GM23248 (cell line): ENCODE results near the gene LRRC45.

Experiments
- EZH2 ChIP-seq: fragments of 200-600 bp; sonication (generic); IDR thresholded peaks from 2 replicates; pipeline ENCODE4 v1.6.1; 2018; ENCODE audit warnings: antibody characterized with exemption, mild to moderate bottlenecking; ENCODE audit not compliant: insufficient read depth, poor library complexity, severe bottlenecking
- EZH2phosphoT487 ChIP-seq: fragments of 200-600 bp; sonication (generic); IDR thresholded peaks from 2 replicates; pipeline ENCODE4 v1.6.1; 2018; ENCODE audit warnings: antibody characterized with exemption, moderate library complexity, mild to moderate bottlenecking, low read depth; ENCODE audit not compliant: insufficient read depth

GRCh38 chr17:82019690-82020571 lies 3.2 kb upstream of the LRRC45 start:
- TF ChIP-seq EZH2 (no peak), EZH2phosphoT487 (no peak)
